Panc1 (cell line): ENCODE data around the gene RAD9A.

Source experiments
- CTCF ChIP-seq: fragments of 450-650 bp; IDR thresholded peaks from 2 replicates; pipeline ENCODE4 v1.5.1; 2017; ENCODE audit warnings: mild to moderate bottlenecking
- POLR2AphosphoS5 ChIP-seq: IDR thresholded peaks from 2 replicates; pipeline ENCODE4 v1.6.1; 2012; ENCODE audit warnings: mild to moderate bottlenecking, low read depth, low read length, moderate library complexity
- REST ChIP-seq, 2 experiments: IDR thresholded peaks; 2 replicates each; pipeline ENCODE4 v1.6.1; 2011 to 2012; ENCODE audit warnings: low read depth in 2 of 2, control low read depth in 1 of 2, low read length in 1 of 2, mild to moderate bottlenecking in 1 of 2, moderate library complexity in 1 of 2; ENCODE audit not compliant: insufficient read depth in 1 of 2
- SIN3A ChIP-seq: IDR thresholded peaks from 2 replicates; pipeline ENCODE4 v1.6.1; 2012; ENCODE audit warnings: low read depth, mild to moderate bottlenecking, low read length, moderate library complexity, borderline replicate concordance; ENCODE audit not compliant: insufficient read depth
- TCF7L2 ChIP-seq: IDR thresholded peaks from 2 replicates; pipeline ENCODE4 v1.6.1; 2011; ENCODE audit warnings: mild to moderate bottlenecking, low read depth, low read length, inconsistent platforms

- TF ChIP-seq CTCF (no peak), SIN3A (no peak), REST (IDR thresholded peaks at IDR 0.05; ENCODE audit: insufficient read depth in 1 of 2, low read depth in 2 of 2, low read length in 1 of 2) (no peak), TCF7L2 (no peak), POLR2AphosphoS5 (no peak)
Measured at GRCh38 chr11:67405688-67406339, 14.0 kb downstream of the RAD9A start.
